ENCODE results near the gene GMDS. TPM values are rescaled to one million over a fixed set of nuclear protein-coding genes. Genes with fewer than 3 reads are reported as not detected.

The GMDS gene
- total RNA-seq, 1 experiment from 2014 or later = 27.6 TPM

GRCh38 chr6:1604158-1605003 is 641.0 kb downstream of the GMDS start:
- Mint-ChIP-seq H3K27me3 (ENCODE audit: low read depth) (peaks cover 88% of the 10 kb centered on the region), H3K4me1 (peaks cover 33 to 39% of the 10 kb centered on the region in 2 experiments), H3K4me3 (peak overlapping the region; percentile 51 to 66; a peak in 4 of 5 replicates), H3K9me3 (no peaks in the 10 kb centered on the region; a peak in 2 of 5 replicates), H3K27ac (no peak overlapping the region), H3K36me3 (ENCODE audit: insufficient read depth in 1 of 3, low read depth in 3 of 3) (no peaks in the 10 kb centered on the region)
- Histone ChIP-seq H3K9ac (ENCODE audit: extremely low read depth, insufficient read length, low read length) (no peak overlapping the region), H2BK12ac (ENCODE audit: insufficient read length, low read depth, low read length) (no peak overlapping the region), H3K4me2 (ENCODE audit: insufficient read depth, insufficient read length, low read length) (peak overlapping the region; percentile 44), H2BK15ac (ENCODE audit: low read depth, low read length) (no peak overlapping the region), H3K27ac (ENCODE audit: insufficient read length, low read depth, low read length) (no peak overlapping the region), H3K23me2 (ENCODE audit: insufficient read length, low read depth, low read length, poor library complexity, severe bottlenecking) (peaks cover 24% of the 10 kb centered on the region), H3K23ac (ENCODE audit: insufficient read length, low read depth, low read length) (no peak overlapping the region), H3K56ac (ENCODE audit: insufficient read length, low read depth, low read length) (no peak overlapping the region), H3K79me1 (ENCODE audit: insufficient read depth, low read depth, low read length, poor library complexity, severe bottlenecking) (no peaks in the 10 kb centered on the region), H3K27me3 (ENCODE audit: insufficient read depth, low read length) (peaks cover 58% of the 10 kb centered on the region), H4K8ac (replicated peaks; ENCODE audit: insufficient read length, low read depth, low read length) (no peak overlapping the region), H3T11ph (ENCODE audit: low read length) (no peak overlapping the region), H3K18ac (ENCODE audit: insufficient read length, low read depth, low read length) (no peak overlapping the region), H3K9me3 (ENCODE audit: control insufficient read depth, low read depth, low read length) (no peaks in the 10 kb centered on the region), H2BK120ac (ENCODE audit: low read depth, low read length, poor library complexity, severe bottlenecking) (no peak overlapping the region), H4K91ac (ENCODE audit: insufficient read length, low read depth, low read length) (no peak overlapping the region), H2AFZ (ENCODE audit: low read length) (no peak overlapping the region), H3K4me1 (ENCODE audit: insufficient read depth, low read length) (no peaks in the 10 kb centered on the region; the same call in 1 of the 2 replicates), H2AK5ac (ENCODE audit: insufficient read length, low read length) (no peak overlapping the region), H4K20me1 (ENCODE audit: control insufficient read depth, insufficient read depth, insufficient read length) (no peaks in the 10 kb centered on the region), H4K5ac (ENCODE audit: insufficient read length, low read depth, low read length) (no peak overlapping the region), H3K79me2 (ENCODE audit: insufficient read depth, low read length) (no peaks in the 10 kb centered on the region), H2BK5ac (ENCODE audit: insufficient read length, low read length) (no peak overlapping the region), H2BK20ac (ENCODE audit: low read depth, low read length, poor library complexity, severe bottlenecking) (no peak overlapping the region), H3K4ac (ENCODE audit: low read depth, low read length) (no peak overlapping the region), H3K14ac (ENCODE audit: insufficient read depth, low read length) (0 out of 2 replicates have a peak overlapping the region, but pooled peaks have one; percentile 11)
- DNase-seq = peak; percentile 78
- no CpG with 5 or more reads among the region's 85 CpGs for WGBS (ENCODE audit: extremely low coverage, insufficient read length, low lambda C conversion rate)
- peak; percentile 98 for TF ChIP-seq CTCF (conservative IDR thresholded peaks at IDR 0.05)
